Kidney epithelial cell (primary cell): ENCODE data around the gene PPIE. TPM values are rescaled to one million over a fixed set of nuclear protein-coding genes. Genes with fewer than 3 reads are reported as not detected.
A peak's percentile ranks its signal among the peaks of the same experiment; 100 is the strongest.
"Not testable (repeated sequence)": the region's sequence is repeated elsewhere in the genome, so short reads cannot be mapped to it uniquely, and the experiment has no call there.

Experiments used
- DNase-seq: peaks from one replicate; pipeline ENCODE4 v3.0.0-alpha.2; 2010; ENCODE audit warnings: low read depth
- H3K27me3 ChIP-seq: 2 replicates; pipeline ENCODE4 v1.6.0; 2011; ENCODE audit warnings: low read length; ENCODE audit not compliant: control insufficient read depth, insufficient read depth
- H3K36me3 ChIP-seq: 2 replicates; pipeline ENCODE4 v1.5.1; 2011; ENCODE audit warnings: low read length; ENCODE audit not compliant: control insufficient read depth, insufficient read depth
- H3K4me3 ChIP-seq: 2 replicates; pipeline ENCODE4 v1.5.1; 2011; ENCODE audit warnings: low read depth, mild to moderate bottlenecking, control low read depth, low read length
- total RNA-seq: library from RNA; depleted of rRNA; stranded (reverse); fragments of >200 nt; gene quantifications from 2 replicates; pipeline ENCODE4 v1.2.3, GENCODE V29; 2015
- TF ChIP-seq, protein P1 (sequence below): IDR thresholded peaks from 2 replicates; pipeline ENCODE4 v1.5.1; 2011; ENCODE audit warnings: mild to moderate bottlenecking, moderate library complexity, low read length, control low read depth, inconsistent platforms; ENCODE audit not compliant: insufficient read depth, poor library complexity, severe bottlenecking

The PPIE gene
- total RNA-seq, 1 donor from 2014 or later, result 58.2 TPM

DNA sequence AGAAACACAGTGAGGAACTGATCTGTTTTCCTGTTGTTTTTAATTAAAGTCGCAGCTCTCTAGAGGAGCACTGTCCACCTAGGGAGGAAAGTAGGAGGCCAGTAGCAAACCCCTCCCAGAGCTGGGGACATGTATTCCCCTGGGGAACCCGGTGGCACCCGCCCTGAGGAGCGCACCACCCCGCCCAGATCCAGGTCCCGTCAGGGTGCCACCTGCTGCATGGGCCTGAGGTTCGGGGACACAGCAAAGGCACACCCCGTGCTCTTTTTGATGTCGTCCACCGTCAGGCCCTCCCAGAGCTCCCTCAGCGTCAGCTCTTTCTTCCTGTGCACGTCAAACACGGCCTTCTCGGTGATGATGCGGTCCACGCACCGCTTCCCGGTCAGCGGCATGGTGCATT, 30.8 kb downstream of the PPIE start:
- H3K4me3 ChIP-seq, H3K36me3 ChIP-seq, H3K27me3 ChIP-seq, DNase-seq: not testable (repeated sequence)

DNA sequence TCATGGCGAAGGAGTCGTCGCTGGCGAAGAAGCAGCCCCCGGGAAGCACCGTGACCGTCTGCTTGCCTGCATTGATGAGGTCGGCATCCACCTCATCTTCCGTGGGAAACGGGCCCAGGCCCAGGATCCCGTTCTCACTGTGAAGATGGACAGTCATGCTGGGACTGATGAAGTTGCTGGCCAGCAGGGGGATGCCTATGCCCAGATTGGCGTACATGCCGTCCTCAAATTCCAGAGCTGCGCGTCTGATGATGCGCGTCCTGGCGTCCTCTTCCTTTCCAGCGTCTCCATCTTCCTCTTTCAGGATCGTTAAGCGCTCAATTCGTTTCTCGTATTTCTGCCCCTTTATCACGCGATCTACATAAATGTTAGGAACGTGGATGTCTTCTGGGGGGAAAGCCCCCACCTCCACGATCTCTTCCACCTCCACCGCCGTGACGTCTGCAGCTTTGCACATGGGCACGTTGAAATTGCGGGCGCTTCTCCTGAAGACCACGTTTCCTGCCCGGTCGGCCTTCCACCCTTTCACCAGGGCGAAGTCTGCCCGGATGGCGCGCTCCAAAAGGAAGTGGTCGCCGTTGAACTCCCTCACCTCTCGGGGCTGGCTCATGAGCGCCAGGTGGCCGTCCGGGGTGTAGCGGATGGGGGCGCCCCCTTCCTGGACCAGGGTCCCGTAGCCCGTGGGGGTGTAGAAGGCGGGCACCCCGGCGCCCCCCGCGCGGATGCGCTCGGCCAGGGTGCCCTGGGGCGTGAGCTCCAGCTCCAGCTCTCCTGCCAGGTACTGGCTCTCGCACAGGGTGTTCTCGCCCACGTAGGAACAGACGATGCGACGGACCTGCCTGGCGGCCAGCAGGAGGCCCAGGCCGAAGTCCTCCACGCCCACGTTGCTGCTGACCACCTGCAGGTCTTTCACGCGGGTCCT, 31.7 kb downstream of the PPIE start:
- not testable (repeated sequence) for H3K36me3 ChIP-seq, H3K27me3 ChIP-seq, DNase-seq
- peak overlapping the region; percentile 7 for H3K4me3 ChIP-seq

DNA sequence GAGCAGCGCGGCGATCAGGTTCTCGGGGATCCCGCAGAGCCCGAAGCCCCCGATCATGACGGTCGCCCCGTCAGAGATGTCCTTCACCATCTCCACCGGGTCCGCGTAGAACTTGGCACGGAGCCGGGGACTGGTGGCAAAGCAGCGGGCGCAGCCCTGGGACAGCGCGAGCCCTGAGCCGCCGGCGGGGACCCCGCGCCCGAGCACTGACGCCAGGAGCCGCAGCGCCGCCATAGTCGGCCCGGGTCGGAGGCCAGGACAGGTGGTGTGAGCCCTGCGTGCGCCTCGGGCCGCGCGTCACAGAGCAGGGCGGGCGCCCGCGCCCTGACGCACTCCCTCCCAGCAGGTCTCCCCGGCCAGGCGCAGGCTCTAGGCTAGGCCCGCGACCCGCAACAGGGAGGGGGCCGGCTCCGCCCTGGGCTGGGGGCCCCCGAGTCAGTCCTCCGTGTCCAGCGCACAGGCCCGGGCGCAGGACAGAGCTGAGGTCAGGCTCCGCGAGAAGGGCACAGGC, 32.4 kb downstream of the PPIE start, which contains the start of gene OXCT2:
Gene OXCT2, minus strand, starts transcription at position 327 of the 511 bp plus-strand sequence. Its CDS starts 93 bp downstream, at position 234.
- not testable (repeated sequence) for H3K27me3 ChIP-seq
- peak within 1 kb of the TSS; percentile 7 for H3K4me3 ChIP-seq

DNA sequence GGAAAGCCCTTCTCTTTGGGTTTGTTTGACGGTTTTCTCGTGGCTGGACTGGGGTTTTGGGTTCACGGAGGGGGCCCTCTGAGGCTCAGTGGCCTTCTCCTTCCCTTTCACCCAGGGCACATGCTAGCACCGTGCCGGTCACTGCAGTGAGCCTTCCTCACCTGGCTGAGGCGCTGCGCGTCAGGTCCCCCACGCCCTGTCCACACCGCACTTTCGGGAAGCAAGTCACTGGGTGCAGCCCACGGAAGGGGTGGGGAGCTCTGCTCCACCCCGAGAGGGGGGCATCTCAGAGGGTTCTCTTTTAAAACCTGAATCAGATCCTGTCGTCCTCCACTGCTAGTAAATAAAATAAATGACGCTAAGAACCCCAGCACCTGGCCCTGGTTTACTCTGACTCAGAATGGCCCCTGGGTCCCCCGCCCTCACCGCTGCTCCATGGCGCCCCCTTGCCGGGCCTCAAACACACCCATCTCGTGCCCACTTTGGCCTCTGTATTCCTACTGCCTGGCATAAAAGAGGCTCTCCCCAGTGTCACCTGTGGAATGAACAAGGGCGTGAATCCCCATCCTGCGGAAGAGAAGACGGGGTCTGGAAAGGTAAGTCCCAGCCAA, 34.8 kb downstream of the PPIE start:
- DNase-seq, H3K27me3 ChIP-seq, H3K36me3 ChIP-seq, H3K4me3 ChIP-seq: not testable (repeated sequence)

More for the DNA sequence above, 32.4 kb downstream of the PPIE start, which contains the start of gene OXCT2:
- not testable (repeated sequence) for DNase-seq, H3K36me3 ChIP-seq

DNA sequence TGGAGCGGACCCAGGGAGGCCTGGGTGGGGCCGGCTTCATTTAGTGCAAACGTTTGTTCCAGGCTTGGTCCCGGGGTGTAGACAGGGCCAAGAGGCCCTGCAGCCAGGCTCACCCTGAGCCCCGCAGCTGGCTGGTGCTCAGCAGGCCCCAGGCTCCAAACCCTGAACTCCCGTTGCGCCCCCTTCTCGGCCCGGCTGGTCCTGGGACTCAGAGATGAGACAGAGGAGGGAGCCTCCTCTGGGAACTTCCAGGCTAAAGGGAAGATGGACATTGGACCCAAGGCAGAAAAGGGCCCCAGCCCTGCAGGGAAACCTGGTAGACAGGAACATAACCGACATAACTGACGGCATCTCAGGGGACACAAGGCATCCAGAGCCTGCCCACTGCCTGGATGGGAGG, 36.5 kb downstream of the PPIE start:
- H3K36me3 ChIP-seq, H3K27me3 ChIP-seq: not testable (repeated sequence)

DNA sequence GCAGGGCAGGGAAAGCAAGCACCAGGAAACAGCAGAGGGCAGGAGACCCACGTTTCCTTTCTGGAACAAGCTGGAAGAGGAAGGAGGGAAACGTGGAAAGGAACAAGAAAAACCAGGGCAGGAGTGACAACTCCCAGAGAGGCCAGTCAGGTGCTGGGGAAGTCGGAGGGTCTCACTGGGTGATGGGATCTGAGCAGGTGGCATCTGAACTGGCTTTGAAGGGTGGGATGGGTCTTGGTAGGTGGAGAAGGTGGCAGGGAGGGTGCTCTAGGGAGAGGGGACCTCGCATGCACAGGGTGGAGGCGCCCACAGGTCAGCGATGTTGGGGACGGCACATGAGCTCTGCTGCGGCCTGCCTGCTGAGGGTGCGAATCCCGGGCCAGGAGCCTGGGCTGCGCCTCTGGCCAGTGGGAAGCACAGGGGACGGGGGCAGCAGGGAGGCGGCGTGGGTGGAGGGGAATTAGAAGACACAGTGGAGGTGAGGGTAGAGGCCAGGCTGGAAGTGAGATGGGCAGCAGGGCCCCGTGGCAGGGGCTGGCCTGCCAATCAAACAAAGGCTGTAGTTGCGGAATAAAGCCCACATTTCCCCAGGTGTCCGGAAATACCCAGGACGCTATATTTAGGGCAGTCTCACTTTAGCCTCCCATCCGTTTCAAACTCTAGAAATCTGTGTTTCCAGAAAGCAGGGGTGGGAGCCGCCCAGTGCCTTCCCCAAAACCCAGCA, 37.2 kb downstream of the PPIE start:
- H3K27me3 ChIP-seq, H3K4me3 ChIP-seq, DNase-seq, H3K36me3 ChIP-seq: not testable (repeated sequence)

More for the DNA sequence above, 36.5 kb downstream of the PPIE start:
- H3K4me3 ChIP-seq, DNase-seq: not testable (repeated sequence)

DNA sequence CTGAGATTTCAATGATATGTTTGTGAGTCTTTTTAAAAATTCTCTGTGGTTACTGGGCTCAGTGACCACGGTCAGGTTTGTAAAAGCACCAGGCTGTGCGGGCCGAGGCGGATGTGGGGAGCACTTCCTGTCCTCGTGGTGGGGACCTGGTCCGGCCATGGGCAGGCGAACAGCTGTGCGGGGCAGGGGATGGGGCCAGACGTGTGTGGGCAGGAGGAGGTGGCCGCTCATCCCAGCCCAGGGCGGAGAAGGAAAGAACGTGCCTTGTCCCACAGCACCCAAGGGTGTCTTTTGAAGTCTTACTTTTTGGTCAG, 37.7 kb downstream of the PPIE start:
- TF ChIP-seq, protein P1, sequence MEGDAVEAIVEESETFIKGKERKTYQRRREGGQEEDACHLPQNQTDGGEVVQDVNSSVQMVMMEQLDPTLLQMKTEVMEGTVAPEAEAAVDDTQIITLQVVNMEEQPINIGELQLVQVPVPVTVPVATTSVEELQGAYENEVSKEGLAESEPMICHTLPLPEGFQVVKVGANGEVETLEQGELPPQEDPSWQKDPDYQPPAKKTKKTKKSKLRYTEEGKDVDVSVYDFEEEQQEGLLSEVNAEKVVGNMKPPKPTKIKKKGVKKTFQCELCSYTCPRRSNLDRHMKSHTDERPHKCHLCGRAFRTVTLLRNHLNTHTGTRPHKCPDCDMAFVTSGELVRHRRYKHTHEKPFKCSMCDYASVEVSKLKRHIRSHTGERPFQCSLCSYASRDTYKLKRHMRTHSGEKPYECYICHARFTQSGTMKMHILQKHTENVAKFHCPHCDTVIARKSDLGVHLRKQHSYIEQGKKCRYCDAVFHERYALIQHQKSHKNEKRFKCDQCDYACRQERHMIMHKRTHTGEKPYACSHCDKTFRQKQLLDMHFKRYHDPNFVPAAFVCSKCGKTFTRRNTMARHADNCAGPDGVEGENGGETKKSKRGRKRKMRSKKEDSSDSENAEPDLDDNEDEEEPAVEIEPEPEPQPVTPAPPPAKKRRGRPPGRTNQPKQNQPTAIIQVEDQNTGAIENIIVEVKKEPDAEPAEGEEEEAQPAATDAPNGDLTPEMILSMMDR, result no peak
- Histone ChIP-seq H3K27me3 (no peaks in the 10 kb centered on the region), H3K4me3 (no peak overlapping the region), H3K36me3 (no peaks in the 10 kb centered on the region)
- no peak for DNase-seq

DNA sequence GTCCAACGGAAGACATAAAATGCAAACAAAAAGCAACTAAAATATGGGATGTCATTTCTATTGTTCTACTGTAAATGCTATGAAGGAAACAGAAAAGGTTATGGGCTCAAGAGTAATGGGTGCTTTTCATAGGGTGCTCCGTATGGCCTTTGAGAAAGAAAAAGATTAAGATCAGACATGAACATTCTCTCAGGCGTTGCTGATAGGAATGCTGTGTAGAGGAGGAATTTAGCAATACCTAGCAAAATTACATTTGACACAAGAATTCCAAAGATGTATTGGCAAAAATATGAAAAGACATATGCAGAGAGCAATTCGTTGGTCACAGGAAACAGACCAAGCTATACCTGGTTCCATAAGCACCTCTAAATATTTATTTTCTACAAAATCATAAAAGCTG, 38.2 kb downstream of the PPIE start:
- Histone ChIP-seq H3K4me3 (no peak overlapping the region), H3K27me3 (no peaks in the 10 kb centered on the region), H3K36me3 (no peaks in the 10 kb centered on the region)
- TF ChIP-seq, protein P1, result no peak
- no peak for DNase-seq
